HT-29 (cell line): ENCODE results near the gene IQGAP2. TPM values are rescaled to one million over a fixed set of nuclear protein-coding genes. Genes with fewer than 3 reads are reported as not detected.

Source experiments
- DNase-seq: peaks from one replicate; pipeline ENCODE4 v3.0.0-alpha.2; 2015; ENCODE audit warnings: low spot score
- small RNA-seq: library from RNA; depleted of rRNA; stranded (forward); fragments of <200 nt; gene quantifications from one replicate; pipeline ENCODE3, GENCODE V24; 2014
- total RNA-seq: library from RNA; depleted of rRNA; stranded (reverse); fragments of >200 nt; shearing (Covaris generic); gene quantifications from 2 replicates; pipeline ENCODE4 v1.2.3, GENCODE V29; 2014; rRNA removed

IQGAP2 gene
- total RNA-seq, 1 experiment from 2014 or later, result 18.6 TPM

GRCh38 chr5:76744632-76745031, 341.5 kb downstream of the IQGAP2 start:
- DNase-seq, result no peak

GRCh38 chr5:76745670-76746069, 342.6 kb downstream of the IQGAP2 start:
- DNase-seq, result no peak

- DNase-seq, result no peak
Observed at GRCh38 chr5:76746677-76747076, 343.6 kb downstream of the IQGAP2 start.

- no peak for DNase-seq
Observed at GRCh38 chr5:76747706-76748105, 344.6 kb downstream of the IQGAP2 start.

GRCh38 chr5:76751291-76751690, 348.2 kb downstream of the IQGAP2 start:
- no peak for DNase-seq

- DNase-seq, result no peak
Observed at GRCh38 chr5:76754668-76755078, 351.6 kb downstream of the IQGAP2 start.

GRCh38 chr5:76755779-76756637, 352.9 kb downstream of the IQGAP2 start:
- no peak for DNase-seq

GRCh38 chr5:76757049-76757448, 354.0 kb downstream of the IQGAP2 start:
- DNase-seq, result no peak

Small RNA genes within 50 kb of the gene (small RNA-seq; reads per million reads assigned to genes)
- gene RF02154 (not detected), gene RF02155 (not detected)

Other genes starting within 250 kb of the IQGAP2 start
- 0.34 and 0.38 TPM in 2 replicates for gene F2RL2, start 220.1 kb downstream of the IQGAP2 start, total RNA-seq